Measurements from ENCODE around the gene CYP26A1. TPM values are rescaled to one million over a fixed set of nuclear protein-coding genes. Genes with fewer than 3 reads are reported as not detected.

The CYP26A1 gene
- total RNA-seq, 2 experiments from 2014 or later: not detected

DNA sequence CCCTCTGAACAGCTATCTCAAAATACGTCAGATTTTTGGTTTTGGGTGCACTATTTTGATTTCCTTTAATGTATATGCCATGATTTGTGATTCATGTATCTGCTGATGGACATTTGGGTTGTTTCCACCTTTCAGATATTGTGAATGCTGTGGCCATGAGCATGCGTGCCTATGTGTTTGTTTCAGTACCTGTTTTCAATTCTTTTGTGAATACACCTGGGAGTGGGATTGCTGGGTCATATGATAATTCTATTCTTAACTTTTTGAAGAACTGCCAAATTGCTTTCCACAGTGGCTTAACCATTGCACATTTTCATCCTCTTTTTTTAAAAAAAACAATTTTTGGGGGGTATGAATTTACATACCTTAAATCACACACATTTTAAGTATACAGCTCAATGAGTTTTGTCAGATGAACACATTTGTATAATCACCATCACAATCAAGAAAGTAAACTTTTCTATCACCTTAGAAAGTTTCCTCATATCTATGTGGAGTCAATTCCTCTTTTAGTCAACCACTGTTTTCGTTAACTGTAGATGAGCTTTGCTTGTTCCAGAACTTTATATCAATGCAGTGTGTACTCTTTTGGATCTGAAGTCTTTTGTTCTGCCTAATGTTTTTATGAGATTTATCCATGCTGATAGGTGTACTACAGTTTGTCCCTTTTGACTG lies 36.9 kb downstream of the CYP26A1 start:
- Mint-ChIP-seq H3K4me3 (no peak overlapping the region), H3K27ac (no peak overlapping the region), H3K36me3 (no peaks in the 10 kb centered on the region), H3K4me1 (ENCODE audit: low read depth) (peaks cover 4% of the 10 kb centered on the region), H3K27me3 (peaks cover 5% of the 10 kb centered on the region), H3K9me3 (no peaks in the 10 kb centered on the region)
- no peak for DNase-seq
- intact Hi-C loops (cut with micrococcal nuclease): no loop called here
- ChIA-PET CTCF (no interaction called here), POLR2A (no interaction called here)

DNA sequence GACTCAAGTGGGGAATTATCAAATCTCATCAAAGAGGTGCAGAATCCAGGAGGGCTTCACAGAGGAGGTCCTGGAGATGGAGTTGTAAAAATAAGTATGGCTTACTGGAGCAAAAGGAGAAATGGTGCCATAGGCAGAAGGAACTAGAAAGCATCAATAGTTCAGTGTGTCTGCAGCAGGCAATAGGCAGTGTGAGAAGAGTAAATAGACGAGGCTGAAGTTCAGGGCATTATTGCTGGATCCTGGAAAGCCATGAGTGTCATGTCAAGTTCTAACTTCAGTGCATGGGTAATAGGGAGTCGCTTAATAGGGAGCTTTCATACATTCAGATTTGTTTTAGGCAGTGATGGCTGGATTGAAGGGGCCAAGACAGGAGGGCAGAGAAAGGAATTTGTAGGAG lies 39.3 kb downstream of the CYP26A1 start:
- ChIA-PET POLR2A (no interaction called here), CTCF (no interaction called here)
- Mint-ChIP-seq H3K27ac (no peak overlapping the region), H3K4me3 (no peak overlapping the region), H3K36me3 (no peaks in the 10 kb centered on the region), H3K9me3 (no peaks in the 10 kb centered on the region), H3K27me3 (peaks cover 5% of the 10 kb centered on the region), H3K4me1 (ENCODE audit: low read depth) (peaks cover 12% of the 10 kb centered on the region)
- intact Hi-C loops (cut with micrococcal nuclease): no loop called here
- no peak for DNase-seq

DNA sequence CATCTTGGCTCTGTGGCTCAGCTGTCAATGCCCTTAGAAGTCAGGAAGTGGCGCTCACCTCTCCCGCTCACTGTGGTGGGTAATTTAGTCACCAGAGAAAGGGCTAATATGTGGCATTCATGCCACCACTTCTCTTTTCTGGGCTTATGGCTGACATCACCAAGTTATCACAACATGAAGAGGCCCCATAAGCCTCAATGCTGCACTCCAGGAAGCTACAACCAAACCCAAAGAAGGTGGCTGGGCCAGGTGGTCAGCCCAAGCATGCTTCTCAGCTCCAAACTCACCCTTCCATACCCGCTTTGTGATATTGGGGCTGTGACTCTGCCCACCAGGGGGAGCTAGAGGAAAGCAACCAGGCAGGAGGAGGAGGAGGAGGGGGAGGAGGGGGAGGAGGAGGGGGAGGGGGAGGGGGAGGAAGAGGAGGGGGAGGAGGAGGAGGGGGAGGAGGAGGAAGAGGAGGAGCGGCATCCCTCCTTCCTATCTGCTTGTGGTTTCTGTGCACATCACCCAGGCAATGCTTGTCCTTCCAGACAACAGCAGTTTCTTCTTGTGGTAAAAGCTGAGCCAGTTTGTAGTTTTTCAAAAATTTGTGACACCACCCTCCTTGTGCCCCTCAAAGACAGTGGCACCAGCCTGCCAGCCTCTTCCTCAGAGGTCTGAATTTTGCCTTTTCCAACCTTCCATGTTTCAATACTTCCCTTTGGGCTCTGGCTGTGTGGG lies 42.1 kb downstream of the CYP26A1 start:
- no peak overlapping the region for H3K4me3 Mint-ChIP-seq
- H3K9me3 Mint-ChIP-seq: no peaks in the 10 kb centered on the region
- POLR2A ChIA-PET: interaction anchor here (0.6 kb wide), 1 partner anchor 366 kb away, joined by 3 read pairs; the partner anchor contains the start of gene MYOF
- CTCF ChIA-PET: interaction anchor here (0.5 to 2.9 kb wide), 33 partner anchors 9 to 395 kb away, joined by 3 to 19 read pairs (median 4); partner anchors contain the start of gene MYOF
- H3K4me1 Mint-ChIP-seq (ENCODE audit: low read depth): peaks cover 12% of the 10 kb centered on the region
- H3K27ac Mint-ChIP-seq: no peak overlapping the region
- peak; percentile 78 for DNase-seq
- H3K36me3 Mint-ChIP-seq: no peaks in the 10 kb centered on the region
- peaks cover 5% of the 10 kb centered on the region for H3K27me3 Mint-ChIP-seq
- intact Hi-C loops (cut with micrococcal nuclease): loop anchor here (1.0 kb wide), 2 partner anchors 173 to 236 kb away; no protein-coding TSS in a partner anchor

DNA sequence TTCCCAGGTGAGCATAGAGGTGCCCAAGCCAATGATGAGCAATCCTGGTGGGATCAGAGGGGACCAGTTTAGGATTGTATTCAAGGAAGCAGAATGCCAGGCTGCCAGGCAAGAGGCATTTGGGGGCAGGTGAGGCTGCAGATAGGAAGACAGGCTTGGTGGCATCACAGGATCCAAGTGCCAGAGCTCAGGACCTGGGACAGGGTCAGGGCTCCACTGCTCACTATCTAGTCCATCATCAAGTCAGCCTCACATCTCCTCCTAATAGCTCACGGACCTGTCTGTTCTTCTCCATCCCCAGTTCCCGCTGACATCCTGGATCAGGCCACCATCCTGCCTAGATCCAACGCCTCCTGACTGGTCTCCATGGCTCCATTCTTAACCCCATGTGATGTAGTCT lies 47.6 kb downstream of the CYP26A1 start:
- Mint-ChIP-seq H3K36me3 (peaks cover 9% of the 10 kb centered on the region), H3K27me3 (no peaks in the 10 kb centered on the region), H3K4me3 (no peak overlapping the region), H3K4me1 (ENCODE audit: low read depth) (peaks cover 29% of the 10 kb centered on the region), H3K27ac (no peak overlapping the region), H3K9me3 (peaks cover 11% of the 10 kb centered on the region)
- CTCF ChIA-PET: interaction anchor here (0.9 kb wide), 1 partner anchor 112 kb away, joined by 3 read pairs; no protein-coding TSS in a partner anchor
- intact Hi-C loops (cut with micrococcal nuclease): no loop called here
- POLR2A ChIA-PET: no interaction called here
- DNase-seq: no peak

DNA sequence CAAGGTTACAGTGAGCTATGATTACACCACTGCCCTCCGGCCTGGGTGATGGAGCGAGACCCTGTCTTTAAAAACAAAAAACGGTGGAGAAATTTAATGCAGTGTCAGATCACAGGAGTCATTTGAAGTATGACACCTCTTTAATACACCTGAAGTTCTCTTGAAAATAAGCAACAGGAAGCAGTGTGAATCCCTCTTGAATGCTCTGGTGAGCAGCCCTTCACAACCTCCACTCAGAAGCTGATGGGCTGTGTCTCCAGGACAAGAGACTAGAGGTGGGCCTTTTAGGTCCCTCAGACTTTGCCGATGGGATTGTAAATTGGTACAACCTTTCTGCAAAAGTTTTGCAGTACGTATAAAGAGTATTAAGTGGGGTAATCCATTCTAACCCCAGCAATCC lies 50.1 kb downstream of the CYP26A1 start:
- intact Hi-C loops (cut with micrococcal nuclease): no loop called here
- no peaks in the 10 kb centered on the region for H3K27me3 Mint-ChIP-seq
- peaks cover 14% of the 10 kb centered on the region for H3K36me3 Mint-ChIP-seq
- H3K4me1 Mint-ChIP-seq (ENCODE audit: low read depth): peaks cover 27% of the 10 kb centered on the region
- DNase-seq: no peak
- no peak overlapping the region for H3K4me3 Mint-ChIP-seq
- POLR2A ChIA-PET: no interaction called here
- CTCF ChIA-PET: no interaction called here
- H3K9me3 Mint-ChIP-seq: peaks cover 25% of the 10 kb centered on the region
- no peak overlapping the region for H3K27ac Mint-ChIP-seq

DNA sequence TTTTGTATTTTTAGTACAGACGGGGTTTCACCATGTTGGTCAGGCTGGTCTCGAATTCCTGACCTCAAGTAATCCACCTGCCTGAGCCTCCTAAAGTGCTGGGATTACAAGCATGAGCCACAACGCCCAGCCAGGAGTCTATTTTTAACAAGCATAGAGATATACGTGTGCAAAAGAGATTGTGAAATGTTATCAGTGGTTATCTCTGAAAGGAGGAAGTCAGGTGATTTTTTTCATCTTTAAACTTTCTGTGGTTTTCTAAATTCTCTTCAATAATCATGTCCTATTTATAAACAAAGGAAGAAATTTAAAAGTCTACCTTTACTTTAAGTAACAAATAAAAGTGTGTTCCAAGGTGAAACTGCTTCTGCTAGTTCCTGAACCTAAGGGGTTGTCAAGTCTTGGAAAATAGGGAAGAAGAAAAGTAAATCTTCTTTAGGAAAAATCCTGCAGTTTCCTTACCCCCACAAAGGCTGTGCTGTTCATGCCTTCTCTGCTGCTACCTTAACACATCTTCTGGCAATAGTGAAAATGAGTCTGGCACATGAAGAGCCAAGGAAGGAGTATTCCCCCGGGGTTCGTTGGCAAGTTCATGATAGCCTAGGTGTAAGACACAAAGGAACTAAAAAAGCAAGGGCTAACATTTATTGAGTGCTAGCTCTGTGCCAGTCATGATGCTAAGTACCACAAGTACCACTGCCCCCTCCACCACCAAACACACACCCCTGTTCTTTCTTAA lies 51.1 kb downstream of the CYP26A1 start:
- intact Hi-C loops (cut with micrococcal nuclease): no loop called here
- CTCF ChIA-PET: interaction anchor here (3.0 kb wide), 1 partner anchor 9 kb away, joined by 13 read pairs; no protein-coding TSS in a partner anchor
- peaks cover 27% of the 10 kb centered on the region for H3K4me1 Mint-ChIP-seq (ENCODE audit: low read depth)

DNA sequence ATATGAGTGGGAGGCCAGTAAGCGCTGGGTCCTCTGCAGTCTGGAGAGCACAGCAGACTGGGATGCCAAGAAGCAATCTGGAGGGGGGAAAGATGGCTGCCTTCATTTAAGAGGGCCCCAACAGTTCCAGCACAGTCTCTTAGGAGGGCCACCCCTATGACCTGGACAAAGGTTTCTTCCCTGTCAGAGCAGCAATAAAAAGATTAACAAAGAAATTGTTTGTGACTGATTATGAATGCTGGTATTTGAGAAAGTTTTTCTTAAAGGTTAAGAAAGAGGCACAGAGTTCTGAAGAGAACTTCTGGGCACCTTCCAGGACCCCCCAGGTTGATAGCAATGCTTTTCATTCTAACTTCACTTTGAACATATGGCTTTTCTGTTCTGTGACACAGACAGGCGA lies 52.3 kb downstream of the CYP26A1 start:
- intact Hi-C loops (cut with micrococcal nuclease): no loop called here
- POLR2A ChIA-PET: no interaction called here
- Mint-ChIP-seq H3K27ac (no peak overlapping the region), H3K4me1 (ENCODE audit: low read depth) (peaks cover 27% of the 10 kb centered on the region), H3K27me3 (no peaks in the 10 kb centered on the region), H3K36me3 (peaks cover 16% of the 10 kb centered on the region), H3K9me3 (peaks cover 25% of the 10 kb centered on the region), H3K4me3 (no peak overlapping the region)
- DNase-seq: no peak
- CTCF ChIA-PET: interaction anchor here (1.2 to 3.0 kb wide), 3 partner anchors 10 to 356 kb away, joined by 3 to 13 read pairs (median 3); partner anchors contain the start of gene MYOF

More for the DNA sequence above, 51.1 kb downstream of the CYP26A1 start:
- Mint-ChIP-seq H3K27ac (no peak overlapping the region), H3K27me3 (no peaks in the 10 kb centered on the region), H3K9me3 (peaks cover 25% of the 10 kb centered on the region), H3K36me3 (peaks cover 16% of the 10 kb centered on the region), H3K4me3 (no peak overlapping the region)
- DNase-seq: no peak
- POLR2A ChIA-PET: no interaction called here

DNA sequence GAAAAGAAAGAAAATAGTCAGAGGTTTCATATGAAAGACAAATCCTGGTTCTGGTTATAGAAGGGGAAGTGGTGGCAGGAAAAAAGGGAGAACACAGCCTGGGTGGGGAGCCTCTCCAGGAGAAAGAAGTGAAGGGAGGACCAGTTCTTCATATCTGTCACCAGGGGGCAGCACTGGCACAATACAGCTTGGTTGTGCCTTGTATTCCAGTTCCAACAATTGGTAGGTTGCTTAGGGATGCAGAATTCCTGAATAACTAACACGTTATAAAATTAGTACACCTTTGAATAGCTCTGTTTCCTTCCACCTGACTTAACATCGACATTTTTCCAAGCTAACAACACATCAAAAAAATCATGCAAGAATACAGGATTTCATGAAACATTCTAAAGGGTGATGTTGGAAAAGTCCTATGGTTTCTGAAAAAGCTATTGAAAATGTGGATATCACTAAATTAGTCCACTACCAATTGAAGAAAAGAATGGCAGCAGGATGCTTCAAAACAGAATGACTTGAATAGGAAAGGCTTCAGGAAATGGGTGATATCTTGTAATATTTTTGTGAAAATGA lies 52.9 kb downstream of the CYP26A1 start:
- Mint-ChIP-seq H3K27me3 (no peaks in the 10 kb centered on the region), H3K9me3 (peaks cover 25% of the 10 kb centered on the region), H3K27ac (no peak overlapping the region), H3K4me1 (ENCODE audit: low read depth) (peaks cover 27% of the 10 kb centered on the region), H3K4me3 (no peak overlapping the region), H3K36me3 (peaks cover 16% of the 10 kb centered on the region)
- peak; percentile 14 for DNase-seq
- intact Hi-C loops (cut with micrococcal nuclease): no loop called here
- ChIA-PET CTCF (interaction anchor here (0.6 to 3.0 kb wide), 6 partner anchors 11 to 638 kb away, joined by 3 to 13 read pairs (median 3); partner anchors contain the start of gene MYOF), POLR2A (no interaction called here)

Other genes starting within 250 kb of the CYP26A1 start
- 10 to 100 TPM; 10.7 to 10.8 TPM for gene EXOC6, start 225.4 kb upstream of the CYP26A1 start, total RNA-seq
- gene CYP26C1, start 13.1 kb upstream of the CYP26A1 start, total RNA-seq: not detected